ENCODE results near the gene GLIS1. TPM values are rescaled to one million over a fixed set of nuclear protein-coding genes. Genes with fewer than 3 reads are reported as not detected.

The GLIS1 gene
- total RNA-seq, 4 donors from 2014 or later, result 0.16 to 0.27 TPM; not detected in 2

DNA sequence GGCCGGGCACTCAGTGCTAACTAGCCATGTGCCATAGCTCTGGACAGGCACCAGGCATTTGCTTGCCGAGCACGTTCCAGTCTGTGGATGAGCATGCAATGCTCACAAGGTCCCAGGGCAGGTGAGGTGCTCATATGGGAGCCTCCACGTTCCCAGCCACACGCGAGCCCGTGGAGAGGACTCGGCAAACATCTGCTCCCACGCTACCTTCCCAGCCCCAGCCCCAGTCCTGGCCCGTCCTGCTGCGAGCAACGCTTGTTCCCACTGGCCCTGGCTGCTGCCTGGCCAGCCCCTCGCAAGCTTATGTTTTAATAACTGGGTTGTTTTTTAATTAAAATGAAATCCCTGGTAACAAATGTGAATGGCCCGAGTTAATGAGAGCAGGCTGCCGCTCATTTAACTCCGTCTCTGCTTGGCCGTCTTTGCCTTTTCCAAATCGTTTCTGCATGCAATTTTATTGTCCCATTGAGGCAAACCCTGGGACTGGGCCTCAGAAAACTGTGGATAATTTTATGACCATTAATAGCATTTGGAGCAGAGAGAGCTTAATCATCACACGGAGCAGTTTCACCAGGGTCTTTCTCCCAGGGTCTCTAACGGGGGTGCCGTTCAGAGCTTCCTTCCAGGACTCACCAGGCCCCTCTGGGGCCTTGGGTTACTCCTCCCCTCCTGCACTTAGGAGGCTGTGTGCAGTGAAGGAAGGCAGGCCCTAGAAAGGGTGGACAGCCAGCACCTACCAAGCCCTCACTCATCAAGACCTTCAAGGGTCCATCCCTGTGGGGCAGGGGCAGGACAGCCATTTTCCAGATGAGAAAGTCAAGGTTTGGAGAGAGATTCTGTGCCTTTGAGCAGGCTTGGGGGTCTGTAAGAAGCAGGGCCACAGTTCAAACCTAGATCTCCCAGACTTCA, 136.8 kb downstream of the GLIS1 start:
- ATAC-seq, result no peak
- Histone ChIP-seq H3K27me3 (no peaks in the 10 kb centered on the region), H3K4me3 (no peak overlapping the region), H3K36me3 (no peaks in the 10 kb centered on the region), H3K4me1 (no peaks in the 10 kb centered on the region), H3K9me3 (no peaks in the 10 kb centered on the region), H3K27ac (no peak overlapping the region)
- TF ChIP-seq POLR2AphosphoS5 (IDR thresholded peaks at IDR 0.05) (no peak), POLR2A (IDR thresholded peaks at IDR 0.05) (no peak)
- WGBS, 2 donors (ENCODE audit: low coverage in 1 of 2), result 79 to 87% methylated on average over 12 to 17 of the region's 21 CpGs

DNA sequence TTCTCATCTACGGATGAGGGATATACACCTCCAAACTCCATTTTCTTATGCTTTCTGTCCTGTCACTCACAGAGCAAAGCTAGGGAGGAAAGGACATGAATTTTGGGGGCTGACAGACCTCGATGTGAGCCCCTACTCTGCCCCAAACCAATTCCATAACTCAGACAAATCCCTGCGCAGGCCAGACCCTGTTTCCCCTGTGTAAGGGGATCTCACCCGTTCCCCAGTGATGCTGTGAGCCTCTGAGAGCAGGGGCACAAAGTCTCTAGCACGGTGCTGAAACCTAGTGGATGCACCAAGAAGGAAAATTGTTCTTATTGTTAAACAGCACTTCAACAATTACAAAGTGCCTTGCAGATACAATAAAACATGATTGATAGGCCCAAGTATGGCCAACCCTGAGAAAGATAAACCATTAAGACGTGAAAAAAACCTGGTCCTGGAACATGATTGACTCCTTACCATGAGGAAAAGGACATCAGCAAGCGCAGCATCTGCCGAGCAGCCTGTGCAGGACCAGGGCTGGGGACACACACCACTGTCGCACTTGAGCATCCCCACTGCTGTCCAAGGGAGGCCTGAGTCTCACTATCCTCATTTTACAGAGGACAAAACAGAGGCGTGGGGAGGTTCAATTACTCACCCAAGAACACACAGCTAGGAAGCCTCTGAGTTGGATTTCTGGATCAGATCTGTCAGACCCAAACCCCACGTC, 137.8 kb downstream of the GLIS1 start:
- Histone ChIP-seq H3K27me3 (no peaks in the 10 kb centered on the region), H3K4me3 (no peak overlapping the region), H3K9me3 (no peaks in the 10 kb centered on the region), H3K4me1 (no peaks in the 10 kb centered on the region), H3K27ac (no peak overlapping the region), H3K36me3 (no peaks in the 10 kb centered on the region)
- ATAC-seq, result no peak
- WGBS, 2 donors (ENCODE audit: low coverage in 1 of 2), result 77% methylated on average over 7 of the region's 11 CpGs; no CpG with 5 or more reads in 1 of the 2 donors
- TF ChIP-seq, protein P1, sequence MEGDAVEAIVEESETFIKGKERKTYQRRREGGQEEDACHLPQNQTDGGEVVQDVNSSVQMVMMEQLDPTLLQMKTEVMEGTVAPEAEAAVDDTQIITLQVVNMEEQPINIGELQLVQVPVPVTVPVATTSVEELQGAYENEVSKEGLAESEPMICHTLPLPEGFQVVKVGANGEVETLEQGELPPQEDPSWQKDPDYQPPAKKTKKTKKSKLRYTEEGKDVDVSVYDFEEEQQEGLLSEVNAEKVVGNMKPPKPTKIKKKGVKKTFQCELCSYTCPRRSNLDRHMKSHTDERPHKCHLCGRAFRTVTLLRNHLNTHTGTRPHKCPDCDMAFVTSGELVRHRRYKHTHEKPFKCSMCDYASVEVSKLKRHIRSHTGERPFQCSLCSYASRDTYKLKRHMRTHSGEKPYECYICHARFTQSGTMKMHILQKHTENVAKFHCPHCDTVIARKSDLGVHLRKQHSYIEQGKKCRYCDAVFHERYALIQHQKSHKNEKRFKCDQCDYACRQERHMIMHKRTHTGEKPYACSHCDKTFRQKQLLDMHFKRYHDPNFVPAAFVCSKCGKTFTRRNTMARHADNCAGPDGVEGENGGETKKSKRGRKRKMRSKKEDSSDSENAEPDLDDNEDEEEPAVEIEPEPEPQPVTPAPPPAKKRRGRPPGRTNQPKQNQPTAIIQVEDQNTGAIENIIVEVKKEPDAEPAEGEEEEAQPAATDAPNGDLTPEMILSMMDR (IDR thresholded peaks at IDR 0.05), result no peak
- TF ChIP-seq POLR2AphosphoS5 (IDR thresholded peaks at IDR 0.05) (no peak), EP300 (IDR thresholded peaks at IDR 0.05) (no peak), POLR2A (IDR thresholded peaks at IDR 0.05) (no peak)

DNA sequence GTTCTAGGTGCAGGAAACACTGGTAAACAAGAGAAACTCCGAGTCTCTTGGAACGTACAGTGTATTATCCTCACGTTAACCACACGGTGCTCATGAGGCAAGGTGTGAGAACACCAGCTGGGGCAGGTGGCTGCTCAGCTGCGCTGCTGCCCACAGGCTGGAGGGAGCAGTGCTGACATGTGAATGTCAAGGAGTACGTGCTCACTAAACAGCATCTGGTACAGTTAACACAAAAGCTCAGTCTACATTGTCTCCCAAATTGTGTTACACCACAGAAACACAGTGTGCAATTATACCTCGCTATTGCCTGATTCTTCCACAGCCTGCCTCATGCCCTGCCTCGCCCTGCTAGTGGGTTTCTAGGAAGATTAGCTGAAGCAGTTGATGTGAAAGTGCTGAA, 138.4 kb downstream of the GLIS1 start:
- Histone ChIP-seq H3K27ac (no peak overlapping the region), H3K9me3 (no peaks in the 10 kb centered on the region), H3K36me3 (no peaks in the 10 kb centered on the region), H3K27me3 (no peaks in the 10 kb centered on the region), H3K4me3 (no peak overlapping the region), H3K4me1 (no peaks in the 10 kb centered on the region)
- 29 to 57% methylated on average over 5 to 8 of the region's 8 CpGs for WGBS, 2 donors (ENCODE audit: low coverage in 1 of 2)
- no peak for ATAC-seq
- TF ChIP-seq POLR2AphosphoS5 (IDR thresholded peaks at IDR 0.05), result no peak
- no peak for TF ChIP-seq EP300 (IDR thresholded peaks at IDR 0.05)
- no peak for TF ChIP-seq POLR2A (IDR thresholded peaks at IDR 0.05)
- TF ChIP-seq, protein P1 (IDR thresholded peaks at IDR 0.05), result no peak

DNA sequence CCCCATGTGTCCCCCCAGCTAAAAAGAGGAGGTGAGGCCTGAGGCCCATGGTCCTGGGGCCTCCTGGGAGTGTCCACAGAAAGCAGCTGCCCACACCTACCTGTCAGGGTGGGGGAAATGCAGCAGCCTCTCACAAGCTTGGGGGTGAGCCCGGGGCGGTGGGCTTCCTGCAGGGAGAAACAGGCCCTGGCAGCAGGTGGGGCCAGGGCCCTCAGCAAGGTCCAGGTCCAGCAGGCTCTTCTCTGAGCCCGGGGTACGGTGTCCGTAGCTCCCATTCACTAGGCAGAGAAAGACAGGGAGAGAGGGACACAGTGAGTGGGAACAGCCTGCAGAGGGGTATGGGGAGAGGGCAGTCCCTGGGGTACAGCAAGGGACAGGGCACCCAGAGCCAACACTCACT, 139.0 kb downstream of the GLIS1 start:
- H3K9me3 ChIP-seq, result no peaks in the 10 kb centered on the region
- H3K4me1 ChIP-seq, result no peaks in the 10 kb centered on the region
- H3K36me3 ChIP-seq, result no peaks in the 10 kb centered on the region
- no peak overlapping the region for H3K27ac ChIP-seq
- WGBS, 2 donors (ENCODE audit: low coverage in 1 of 2), result 100% methylated on average over 1 of the region's 5 CpGs; no CpG with 5 or more reads in 1 of the 2 donors
- TF ChIP-seq POLR2AphosphoS5 (IDR thresholded peaks at IDR 0.05) (no peak), EP300 (IDR thresholded peaks at IDR 0.05) (no peak), POLR2A (IDR thresholded peaks at IDR 0.05) (no peak)
- TF ChIP-seq, protein P1 (IDR thresholded peaks at IDR 0.05), result no peak
- no peak overlapping the region for H3K4me3 ChIP-seq
- no peaks in the 10 kb centered on the region for H3K27me3 ChIP-seq
- ATAC-seq, result no peak

DNA sequence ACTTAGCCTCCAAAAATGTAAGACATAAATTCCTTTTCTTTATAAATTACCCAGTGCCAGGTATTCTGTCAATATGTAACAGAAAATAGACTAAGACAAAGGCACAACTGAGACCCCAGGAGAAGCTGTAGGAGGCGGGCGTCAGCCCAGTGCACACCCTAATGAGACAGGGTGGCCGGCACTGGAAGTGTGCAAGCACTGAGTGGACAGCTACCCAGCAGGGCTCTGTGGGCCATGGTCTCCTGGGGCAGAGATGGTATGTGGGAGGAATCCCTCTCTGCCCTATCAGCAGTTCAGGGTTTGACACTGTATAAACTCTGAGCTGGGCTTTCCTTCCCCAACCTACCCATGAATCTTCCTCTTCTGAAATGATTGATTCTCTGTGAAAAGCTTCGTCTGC, 139.5 kb downstream of the GLIS1 start:
- ATAC-seq, result no peak
- H3K27ac ChIP-seq, result no peak overlapping the region
- H3K36me3 ChIP-seq, result no peaks in the 10 kb centered on the region
- no peaks in the 10 kb centered on the region for H3K4me1 ChIP-seq
- no peaks in the 10 kb centered on the region for H3K27me3 ChIP-seq
- no peaks in the 10 kb centered on the region for H3K9me3 ChIP-seq
- TF ChIP-seq EP300 (IDR thresholded peaks at IDR 0.05) (no peak), POLR2AphosphoS5 (IDR thresholded peaks at IDR 0.05) (no peak), POLR2A (IDR thresholded peaks at IDR 0.05) (no peak)
- TF ChIP-seq, protein P1 (IDR thresholded peaks at IDR 0.05), result no peak
- no peak overlapping the region for H3K4me3 ChIP-seq
- WGBS, 2 donors (ENCODE audit: low coverage in 1 of 2), result 80% methylated on average over 1 of the region's 4 CpGs; no CpG with 5 or more reads in 1 of the 2 donors
